GM12891 (cell line): Measurements from ENCODE around the gene MAP3K12.

Source experiments
- DNase-seq: peaks from one replicate; pipeline ENCODE4 v3.0.0; 2011; ENCODE audit warnings: low spot score; ENCODE audit not compliant: insufficient read length
- FAIRE-seq: peaks from 2 replicates; lab custom pipeline; 2011; peaks lifted over from hg19 to GRCh38; lab: Jason Lieb, UNC
- PAX5 ChIP-seq: IDR thresholded peaks from 2 replicates; pipeline ENCODE4 v1.6.1; 2011; ENCODE audit warnings: low read length, moderate library complexity, mild to moderate bottlenecking; ENCODE audit not compliant: insufficient read depth, severe bottlenecking
- POLR2A ChIP-seq: IDR thresholded peaks from 2 replicates; pipeline ENCODE4 v1.6.1; 2011; ENCODE audit warnings: low read depth, low read length, control low read depth
- POLR2AphosphoS5 ChIP-seq: IDR thresholded peaks from 2 replicates; pipeline ENCODE4 v1.6.1; 2011; ENCODE audit warnings: low read depth, low read length, control low read depth
- POU2F2 ChIP-seq: IDR thresholded peaks from 2 replicates; pipeline ENCODE4 v1.6.1; 2011; ENCODE audit warnings: low read depth, mild to moderate bottlenecking, control low read depth, low read length, moderate library complexity
- SPI1 ChIP-seq: IDR thresholded peaks from 2 replicates; pipeline ENCODE4 v1.6.1; 2011; ENCODE audit warnings: low read depth, low read length, control low read depth
- TAF1 ChIP-seq: IDR thresholded peaks from 2 replicates; pipeline ENCODE4 v1.6.1; 2011; ENCODE audit warnings: low read depth, low read length, control low read depth

Gene MAP3K12

GRCh38 chr12:53492830-53493609 lies 6.2 kb downstream of the MAP3K12 start:
- FAIRE-seq (peak; percentile 98), DNase-seq (peak; percentile 87)
- TF ChIP-seq POLR2AphosphoS5, result no peak
- 0 out of 2 replicates have a peak, but pooled peaks have one; percentile 21 for TF ChIP-seq POLR2A
- TF ChIP-seq SPI1, result no peak
- peak; percentile 61 for TF ChIP-seq PAX5

DNA sequence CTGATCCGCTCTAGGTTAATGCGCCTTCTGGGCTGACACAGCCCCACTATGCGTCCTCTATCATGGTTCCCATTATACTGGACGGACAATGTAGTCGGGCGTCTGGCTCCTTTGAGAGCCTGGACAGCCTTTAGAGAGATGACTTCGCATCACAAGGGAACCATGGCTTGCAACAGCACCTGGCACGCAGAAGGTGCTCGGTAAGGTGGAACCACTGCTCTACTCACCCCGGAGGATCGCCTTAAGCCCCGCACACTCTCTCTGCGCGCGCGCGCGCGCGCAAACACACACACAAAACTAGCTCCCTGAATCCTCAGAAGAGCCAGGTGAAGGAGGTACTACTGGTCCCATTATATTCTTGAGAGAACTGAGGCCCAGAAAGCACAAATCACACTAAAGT lies 7.1 kb downstream of the MAP3K12 start:
- no peak for DNase-seq
- TF ChIP-seq POLR2A (no peak), POLR2AphosphoS5 (no peak), TAF1 (no peak), POU2F2 (no peak)

DNA sequence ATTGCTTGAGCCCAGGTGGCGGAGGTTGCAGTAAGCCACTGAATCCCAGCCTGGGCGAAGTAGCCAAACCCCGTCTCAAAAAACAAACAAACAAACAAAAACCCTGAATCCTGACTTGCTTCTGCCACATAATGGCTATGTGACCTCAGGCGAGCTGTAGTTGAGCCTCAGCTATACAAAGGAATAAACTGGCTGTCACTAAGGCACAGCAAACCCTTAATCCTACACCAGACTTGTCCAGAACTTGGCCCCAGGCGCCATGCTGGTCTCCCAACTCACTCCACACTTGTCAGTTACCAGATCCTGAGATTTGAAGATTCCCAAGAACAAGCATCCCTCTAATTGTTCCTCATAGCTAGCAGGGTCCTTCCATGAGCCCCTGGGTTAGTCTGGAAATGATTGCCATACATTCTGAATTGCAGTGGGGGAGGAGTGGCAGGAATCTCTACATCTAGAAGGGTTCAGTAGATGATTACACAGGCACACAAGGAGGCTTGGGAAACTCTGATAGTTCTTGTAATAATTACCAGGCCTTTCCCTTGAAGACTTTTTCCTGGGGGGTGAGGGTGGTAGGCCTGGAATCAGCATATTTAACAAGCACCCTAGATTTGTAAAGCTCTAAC lies 9.9 kb downstream of the MAP3K12 start:
- FAIRE-seq (no peak), DNase-seq (no peak)
- TF ChIP-seq PAX5 (no peak), TAF1 (no peak), POLR2A (no peak), POU2F2 (no peak), SPI1 (no peak), POLR2AphosphoS5 (no peak)

More for the DNA sequence above, 7.1 kb downstream of the MAP3K12 start:
- no peak for FAIRE-seq

GRCh38 chr12:53486736-53487487 lies 12.3 kb downstream of the MAP3K12 start:
- no peak for FAIRE-seq
- no peak for TF ChIP-seq POLR2A
- 0 out of 2 replicates have a peak, but pooled peaks have one; percentile 10 for TF ChIP-seq POU2F2
- no peak for DNase-seq

DNA sequence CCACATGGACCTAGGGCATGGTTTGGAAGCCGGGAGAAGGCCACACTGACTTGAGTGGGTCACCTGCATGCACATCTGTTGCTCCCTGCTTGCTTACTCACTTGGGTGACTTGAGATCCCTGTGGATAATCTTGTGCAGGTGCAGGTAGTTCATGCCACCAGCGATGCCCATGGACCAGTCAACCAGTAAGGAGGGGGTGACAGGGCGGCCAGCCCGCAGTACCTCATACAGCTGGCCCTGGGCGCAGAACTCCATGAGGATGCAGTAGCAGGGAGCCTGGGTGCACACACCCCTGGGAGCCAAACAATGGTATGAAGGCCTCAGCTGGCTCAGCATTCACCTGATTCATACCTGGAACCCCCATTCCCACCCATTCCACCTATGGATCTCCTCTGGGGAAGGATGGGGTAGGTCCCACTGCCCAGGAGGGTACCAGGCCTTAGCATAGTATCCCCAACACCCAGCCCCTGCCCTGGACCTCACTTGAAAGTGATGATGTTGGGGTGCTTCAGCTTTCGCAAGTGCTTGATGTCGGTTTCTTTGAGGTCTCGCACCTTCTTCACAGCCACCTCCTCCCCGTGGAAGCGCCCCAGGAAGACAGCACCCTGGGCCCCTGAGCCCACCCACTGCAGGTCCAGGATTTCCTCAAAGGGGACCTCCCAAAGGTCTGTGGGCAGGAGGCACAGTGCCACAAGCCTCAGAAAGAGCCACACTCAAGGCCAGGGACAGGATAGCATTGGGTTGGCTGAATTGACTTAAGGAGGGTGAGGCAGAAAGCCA lies 13.1 kb downstream of the MAP3K12 start:
- DNase-seq, result no peak
- FAIRE-seq, result no peak
- TF ChIP-seq TAF1, result no peak
- no peak for TF ChIP-seq PAX5
- no peak for TF ChIP-seq SPI1
- TF ChIP-seq POLR2A, result no peak
- TF ChIP-seq POU2F2, result no peak
- TF ChIP-seq POLR2AphosphoS5, result no peak

- FAIRE-seq (no peak), DNase-seq (no peak)
- peak; percentile 55; the same call in 1 of the 2 replicates for TF ChIP-seq POLR2AphosphoS5
- TF ChIP-seq POLR2A, result peak; percentile 8; the same call in 1 of the 2 replicates
- TF ChIP-seq POU2F2, result 0 out of 2 replicates have a peak, but pooled peaks have one; percentile 31
- no peak for TF ChIP-seq SPI1
These were observed 14.3 kb downstream of the MAP3K12 start for GRCh38 chr12:53484686-53485575.

GRCh38 chr12:53483979-53484377 lies 15.3 kb downstream of the MAP3K12 start:
- TF ChIP-seq SPI1 (no peak), TAF1 (no peak), POLR2AphosphoS5 (no peak), POLR2A (no peak), PAX5 (no peak), POU2F2 (peak; percentile 52; the same call in 1 of the 2 replicates)
- DNase-seq (no peak), FAIRE-seq (no peak)

GRCh38 chr12:53483225-53483978 lies 15.9 kb downstream of the MAP3K12 start:
- TF ChIP-seq TAF1 (no peak), POU2F2 (no peak; the same call in none of the 2 replicates), POLR2AphosphoS5 (peak; percentile 43), PAX5 (no peak), SPI1 (peak; percentile 58), POLR2A (peak; percentile 76)
- FAIRE-seq (peak; percentile 31), DNase-seq (no peak)
